Epithelial cell of esophagus (primary cell): ENCODE data around the gene PRXL2A.

Experiments
- DNase-seq: peaks from one replicate; pipeline ENCODE4 v3.0.0; 2010; ENCODE audit warnings: low read depth
- H3K4me3 ChIP-seq: 2 replicates; pipeline ENCODE4 v1.5.1; 2011; ENCODE audit warnings: mild to moderate bottlenecking, low read length, control low read depth
- TF ChIP-seq, protein P1 (sequence below): IDR thresholded peaks from 2 replicates; pipeline ENCODE4 v1.5.1; 2011; ENCODE audit warnings: low read depth, mild to moderate bottlenecking, low read length, control low read depth, inconsistent platforms; ENCODE audit not compliant: insufficient read depth; ENCODE audit errors: missing control alignments

PRXL2A gene

DNA sequence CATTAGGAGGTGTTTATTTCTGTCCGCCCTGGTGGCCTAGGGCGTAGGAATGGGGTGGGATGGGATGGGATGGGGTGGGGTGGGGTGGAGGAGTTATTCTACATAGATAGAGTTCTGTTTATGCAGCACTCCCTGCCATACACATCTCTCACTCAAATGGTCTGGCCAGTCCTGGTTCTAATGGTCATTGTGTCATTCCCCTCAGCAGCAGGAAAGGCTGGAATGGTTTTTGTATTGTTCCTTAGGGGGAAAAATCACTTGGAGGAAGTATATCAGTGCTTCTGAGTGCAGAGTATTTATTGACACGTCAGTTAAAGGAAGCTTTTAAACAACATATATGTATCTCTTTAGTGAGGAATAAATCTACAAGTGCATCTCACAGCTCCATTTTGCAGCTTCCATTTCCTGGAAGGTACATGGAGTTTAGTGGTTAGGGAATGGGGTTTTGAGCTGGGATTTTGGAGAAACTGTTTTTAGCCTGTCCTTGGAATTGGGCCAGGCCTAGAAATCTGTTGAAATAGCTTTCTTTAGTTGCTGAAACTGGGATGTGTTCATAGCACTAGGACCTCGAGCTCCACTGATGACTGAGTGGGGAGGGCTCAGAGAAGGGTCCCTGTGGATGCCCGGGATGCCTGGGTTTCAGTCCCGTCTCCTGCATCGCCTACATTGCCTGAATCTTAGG is 54.1 kb downstream of the PRXL2A start:
- DNase-seq = no peak
- H3K4me3 ChIP-seq = no peak overlapping the region
- TF ChIP-seq, protein P1, sequence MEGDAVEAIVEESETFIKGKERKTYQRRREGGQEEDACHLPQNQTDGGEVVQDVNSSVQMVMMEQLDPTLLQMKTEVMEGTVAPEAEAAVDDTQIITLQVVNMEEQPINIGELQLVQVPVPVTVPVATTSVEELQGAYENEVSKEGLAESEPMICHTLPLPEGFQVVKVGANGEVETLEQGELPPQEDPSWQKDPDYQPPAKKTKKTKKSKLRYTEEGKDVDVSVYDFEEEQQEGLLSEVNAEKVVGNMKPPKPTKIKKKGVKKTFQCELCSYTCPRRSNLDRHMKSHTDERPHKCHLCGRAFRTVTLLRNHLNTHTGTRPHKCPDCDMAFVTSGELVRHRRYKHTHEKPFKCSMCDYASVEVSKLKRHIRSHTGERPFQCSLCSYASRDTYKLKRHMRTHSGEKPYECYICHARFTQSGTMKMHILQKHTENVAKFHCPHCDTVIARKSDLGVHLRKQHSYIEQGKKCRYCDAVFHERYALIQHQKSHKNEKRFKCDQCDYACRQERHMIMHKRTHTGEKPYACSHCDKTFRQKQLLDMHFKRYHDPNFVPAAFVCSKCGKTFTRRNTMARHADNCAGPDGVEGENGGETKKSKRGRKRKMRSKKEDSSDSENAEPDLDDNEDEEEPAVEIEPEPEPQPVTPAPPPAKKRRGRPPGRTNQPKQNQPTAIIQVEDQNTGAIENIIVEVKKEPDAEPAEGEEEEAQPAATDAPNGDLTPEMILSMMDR = no peak

- peak; percentile 45 for DNase-seq
- TF ChIP-seq, protein P1 = no peak
- H3K4me3 ChIP-seq = no peak overlapping the region
These were observed 54.8 kb downstream of the PRXL2A start for GRCh38 chr10:80462981-80463741.

DNA sequence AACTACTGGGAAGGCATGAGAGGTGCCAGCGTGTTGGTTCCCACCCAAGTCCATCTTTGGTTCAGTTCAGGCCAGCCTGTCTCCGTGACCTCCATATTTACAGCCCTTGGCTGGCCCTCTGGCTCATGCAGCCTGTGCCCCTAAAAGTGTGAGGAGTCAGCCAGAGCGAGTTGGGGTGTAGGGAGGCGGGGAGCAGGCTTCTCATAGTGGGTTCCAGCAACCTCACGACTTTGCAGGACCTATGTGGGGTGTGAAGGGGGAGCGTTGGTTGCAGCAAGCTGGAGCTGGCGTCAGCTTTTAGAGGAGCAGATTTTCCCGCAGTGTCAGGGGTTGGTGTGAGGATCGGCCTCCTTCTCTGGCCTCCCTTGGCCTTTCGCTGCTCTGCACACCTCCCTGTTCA is 55.5 kb downstream of the PRXL2A start:
- DNase-seq = no peak
- TF ChIP-seq, protein P1 = no peak
- no peak overlapping the region for H3K4me3 ChIP-seq

GRCh38 chr10:80464557-80465450 is 56.5 kb downstream of the PRXL2A start:
- DNase-seq = no peak

GRCh38 chr10:80465451-80465835 is 57.1 kb downstream of the PRXL2A start:
- TF ChIP-seq, protein P1 = no peak
- no peak overlapping the region for H3K4me3 ChIP-seq
- no peak for DNase-seq

More at GRCh38 chr10:80464557-80465450, 56.5 kb downstream of the PRXL2A start:
- no peak overlapping the region for H3K4me3 ChIP-seq
- TF ChIP-seq, protein P1 = no peak

GRCh38 chr10:80465839-80466590 is 57.7 kb downstream of the PRXL2A start:
- TF ChIP-seq, protein P1 = no peak
- no peak overlapping the region for H3K4me3 ChIP-seq
- no peak for DNase-seq
